Hematopoietic multipotent progenitor cell treated with erythropoietin and hydrocortisone succinate and interleukin-3 and kit ligand, for 15 days (in vitro differentiated cells): ENCODE data around the gene HSPBP1.

Experiments used
- DNase-seq: peaks from one replicate; pipeline ENCODE4 v3.0.0-alpha.2; 2015; ENCODE audit warnings: low spot score

HSPBP1 gene

DNA sequence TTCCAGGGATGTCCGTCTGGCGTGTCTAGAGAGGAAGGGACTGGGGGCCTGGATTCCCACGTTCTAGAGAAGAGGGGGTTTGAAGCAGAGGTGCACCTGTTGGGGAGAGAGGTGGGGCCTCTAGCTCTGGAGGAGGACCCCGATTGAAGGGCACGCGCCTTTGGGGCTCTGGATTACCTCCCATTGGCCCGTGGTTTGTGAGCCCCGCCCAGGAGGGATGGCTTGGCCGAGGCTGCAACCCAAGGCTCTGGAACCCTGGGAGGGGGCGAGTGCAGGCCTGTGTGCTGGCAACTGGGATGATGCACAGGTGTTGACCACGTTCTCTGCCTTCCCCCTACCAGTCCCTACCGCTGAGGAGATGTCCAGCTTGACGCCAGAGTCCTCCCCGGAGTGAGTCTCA lies 25.1 kb upstream of the HSPBP1 start:
- no peak for DNase-seq

DNA sequence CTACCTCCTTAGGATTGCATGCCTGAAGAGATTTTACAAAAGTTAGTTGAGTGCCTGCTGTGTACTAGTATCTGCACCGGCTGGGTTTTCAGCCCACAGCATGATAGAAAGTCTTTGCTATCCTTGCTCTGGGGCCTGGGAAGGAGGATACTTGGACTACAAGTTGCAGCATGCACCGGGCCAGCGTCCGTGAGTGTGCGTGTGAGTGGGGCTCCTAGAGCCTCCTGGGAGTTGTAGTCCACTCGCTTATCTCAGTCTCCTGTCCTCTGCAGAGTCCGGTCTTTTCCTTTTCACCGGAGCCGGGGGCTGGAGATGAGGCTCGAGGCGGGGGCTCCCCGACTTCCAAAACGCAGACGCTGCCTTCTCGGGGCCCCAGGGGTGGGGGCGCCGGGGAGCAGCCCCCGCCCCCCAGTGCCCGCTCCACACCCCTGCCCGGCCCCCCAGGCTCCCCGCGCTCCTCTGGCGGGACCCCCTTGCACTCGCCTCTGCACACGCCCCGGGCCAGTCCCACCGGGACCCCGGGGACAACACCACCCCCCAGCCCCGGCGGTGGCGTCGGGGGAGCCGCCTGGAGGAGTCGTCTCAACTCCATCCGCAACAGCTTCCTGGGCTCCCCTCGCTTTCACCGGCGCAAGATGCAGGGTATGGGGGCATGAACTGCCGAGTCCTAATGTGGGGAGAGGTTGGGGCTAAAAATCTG lies 24.5 kb upstream of the HSPBP1 start:
- peak; percentile 43 for DNase-seq

GRCh38 chr19:55303477-55303876 lies 23.6 kb upstream of the HSPBP1 start:
- no peak for DNase-seq

DNA sequence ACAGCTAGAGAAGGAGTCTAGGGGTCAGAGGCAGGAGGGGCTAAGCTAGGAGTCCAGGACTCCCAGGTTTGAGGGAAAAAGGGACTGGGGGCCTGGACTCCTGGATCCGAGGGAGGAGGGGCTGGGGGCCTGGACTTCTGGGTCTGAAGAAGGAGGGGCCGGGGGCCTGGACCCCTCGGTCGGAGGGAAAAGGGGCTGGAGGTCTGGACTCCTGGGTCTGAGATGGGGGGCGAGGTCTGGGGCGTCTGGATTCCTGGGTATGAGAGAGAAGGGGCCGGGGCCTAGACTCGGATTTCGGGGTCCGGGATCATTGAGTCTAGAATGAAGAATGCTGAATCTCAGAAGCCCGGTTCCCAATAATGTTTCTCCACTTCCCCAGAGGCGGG lies 22.4 kb upstream of the HSPBP1 start:
- DNase-seq = no peak

GRCh38 chr19:55301459-55302317 lies 21.8 kb upstream of the HSPBP1 start:
- peak; percentile 86 for DNase-seq

GRCh38 chr19:55300886-55301458 lies 21.1 kb upstream of the HSPBP1 start:
- no peak for DNase-seq

GRCh38 chr19:55299991-55300390 lies 20.1 kb upstream of the HSPBP1 start:
- no peak for DNase-seq

GRCh38 chr19:55297267-55297666 lies 17.4 kb upstream of the HSPBP1 start:
- no peak for DNase-seq

GRCh38 chr19:55289117-55289796 lies 9.3 kb upstream of the HSPBP1 start:
- DNase-seq = no peak

DNA sequence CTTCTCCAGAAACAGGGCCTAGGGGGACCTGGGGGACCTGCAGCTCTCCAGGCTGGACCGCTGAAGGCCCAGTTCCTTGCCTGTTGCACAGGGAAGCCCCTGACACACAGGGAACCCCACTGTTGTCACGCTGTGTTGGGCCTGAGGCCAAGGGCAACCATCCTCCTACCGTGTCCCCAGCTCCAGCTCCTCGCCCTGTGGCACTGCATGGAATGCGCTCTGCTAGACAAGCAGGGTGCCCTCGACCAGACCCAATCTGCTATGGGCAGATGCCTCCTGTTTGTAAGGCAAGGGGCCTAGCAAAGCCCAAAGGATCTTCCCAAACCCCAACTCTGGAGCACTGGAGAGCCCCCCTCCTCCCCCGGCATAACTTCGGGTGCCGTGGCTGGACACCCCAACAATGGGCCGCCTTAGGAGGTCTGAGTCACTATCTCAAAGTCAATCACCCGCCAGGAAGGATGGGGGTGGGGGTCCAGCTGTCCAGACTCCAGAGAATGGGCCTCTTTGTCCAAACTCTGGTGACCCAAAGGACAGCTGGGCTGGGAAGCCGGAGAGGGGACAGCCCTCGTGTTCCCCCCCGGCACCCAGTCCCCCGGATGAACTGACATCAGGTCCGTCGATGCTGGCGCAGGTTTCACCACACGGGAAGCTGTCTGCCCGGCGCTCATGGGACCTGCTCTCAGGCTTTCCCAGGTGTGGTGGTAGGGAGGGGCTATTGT lies 7.6 kb upstream of the HSPBP1 start:
- DNase-seq = no peak

GRCh38 chr19:55285229-55285890 lies 5.5 kb upstream of the HSPBP1 start:
- no peak for DNase-seq

DNA sequence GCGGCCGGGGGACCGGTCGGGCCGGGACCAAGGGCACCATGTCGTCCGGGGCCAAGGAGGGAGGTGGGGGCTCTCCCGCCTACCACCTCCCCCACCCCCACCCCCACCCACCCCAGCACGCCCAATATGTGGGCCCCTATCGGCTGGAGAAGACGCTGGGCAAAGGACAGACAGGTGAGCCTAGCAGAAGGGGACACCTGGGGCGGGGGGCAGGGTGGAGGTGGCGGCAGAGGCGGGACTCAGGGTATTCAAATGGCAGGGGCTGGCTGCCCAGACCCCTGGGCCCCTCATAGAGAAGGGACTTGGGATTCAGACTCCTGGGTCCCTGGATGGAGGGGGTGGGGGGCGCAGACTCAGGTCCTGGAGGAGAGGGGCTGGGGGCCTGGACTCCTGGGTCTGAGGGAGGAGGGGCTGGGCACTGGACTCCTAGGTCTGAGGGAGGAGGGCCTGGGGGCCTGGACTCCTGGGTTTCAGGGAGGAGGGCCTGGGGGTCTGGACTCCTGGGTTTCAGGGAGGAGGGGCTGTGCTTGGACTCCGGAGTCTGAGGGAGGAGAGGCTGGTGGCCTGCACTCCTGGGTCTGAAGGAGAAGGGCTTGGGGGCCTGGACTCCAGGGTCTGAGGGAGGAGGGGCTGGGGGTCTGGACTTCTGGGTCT lies 4.6 kb upstream of the HSPBP1 start:
- DNase-seq = no peak

DNA sequence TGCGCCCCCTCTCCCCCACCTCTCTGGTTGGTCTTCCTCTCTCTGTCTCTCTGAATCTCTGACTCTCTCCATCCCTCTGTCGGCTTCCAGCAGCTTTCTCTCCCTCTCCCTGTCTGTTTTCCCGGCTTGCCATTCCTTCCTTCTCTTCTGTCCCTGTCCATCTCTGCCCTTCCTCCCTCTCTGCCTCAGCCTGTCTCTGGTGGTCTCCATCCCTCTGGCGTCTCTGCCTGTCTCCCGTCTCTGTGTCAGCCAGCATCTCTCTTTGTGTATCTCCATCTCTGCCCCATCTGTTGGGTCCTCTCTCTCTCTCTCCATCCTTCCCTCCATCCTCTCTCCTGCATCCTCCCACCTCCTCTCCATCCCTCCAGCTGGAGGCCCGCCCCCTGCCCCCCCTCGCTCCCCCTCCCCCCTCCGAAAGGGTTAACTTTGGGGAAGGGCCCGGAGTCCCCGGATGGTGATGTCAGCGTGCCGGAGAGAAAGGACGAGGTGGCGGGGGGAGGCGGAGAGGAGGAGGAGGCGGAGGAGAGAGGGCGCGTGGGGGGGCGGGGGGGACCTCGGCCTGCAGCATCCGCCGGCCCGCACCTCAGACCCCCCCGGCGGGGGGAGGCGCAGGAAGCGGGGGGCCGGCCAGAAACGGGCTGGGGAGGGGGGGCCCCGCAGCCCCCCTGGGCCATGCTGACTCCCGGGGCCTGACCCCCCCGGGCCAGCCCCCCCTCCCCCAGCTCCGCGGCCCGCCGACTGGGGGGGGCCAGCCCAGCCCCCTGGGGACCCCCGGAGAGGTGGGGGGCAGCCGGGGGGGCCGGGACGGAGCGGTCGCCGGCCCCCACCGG lies 3.9 kb upstream of the HSPBP1 start, which contains the start of gene BRSK1:
TSS of gene BRSK1 (plus strand) at position 450 of the 830 bp plus-strand sequence. CDS start 446 bp downstream, outside the sequence.
- DNase-seq = no peak

DNA sequence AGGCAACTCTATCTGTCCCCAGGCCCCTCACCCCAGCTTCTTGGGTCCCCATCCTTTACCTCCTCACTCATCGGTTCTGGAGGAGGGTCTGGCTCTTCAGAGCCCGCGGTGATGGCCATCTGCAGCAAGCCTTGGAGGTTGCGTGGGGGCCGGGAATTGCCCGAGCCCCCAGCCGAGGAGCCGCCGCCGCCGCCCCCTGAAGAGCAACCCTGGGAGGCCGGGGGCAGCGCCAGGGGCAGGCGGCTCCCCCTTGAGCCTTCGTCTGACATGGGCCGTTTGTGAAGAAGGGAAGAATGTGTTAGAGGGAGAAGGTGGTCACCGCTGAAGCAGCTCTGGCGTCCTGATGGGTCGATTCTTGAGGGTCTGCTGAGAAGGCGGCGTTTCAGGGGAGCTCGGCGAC lies 570 bp downstream of the HSPBP1 start:
- DNase-seq = no peak

DNA sequence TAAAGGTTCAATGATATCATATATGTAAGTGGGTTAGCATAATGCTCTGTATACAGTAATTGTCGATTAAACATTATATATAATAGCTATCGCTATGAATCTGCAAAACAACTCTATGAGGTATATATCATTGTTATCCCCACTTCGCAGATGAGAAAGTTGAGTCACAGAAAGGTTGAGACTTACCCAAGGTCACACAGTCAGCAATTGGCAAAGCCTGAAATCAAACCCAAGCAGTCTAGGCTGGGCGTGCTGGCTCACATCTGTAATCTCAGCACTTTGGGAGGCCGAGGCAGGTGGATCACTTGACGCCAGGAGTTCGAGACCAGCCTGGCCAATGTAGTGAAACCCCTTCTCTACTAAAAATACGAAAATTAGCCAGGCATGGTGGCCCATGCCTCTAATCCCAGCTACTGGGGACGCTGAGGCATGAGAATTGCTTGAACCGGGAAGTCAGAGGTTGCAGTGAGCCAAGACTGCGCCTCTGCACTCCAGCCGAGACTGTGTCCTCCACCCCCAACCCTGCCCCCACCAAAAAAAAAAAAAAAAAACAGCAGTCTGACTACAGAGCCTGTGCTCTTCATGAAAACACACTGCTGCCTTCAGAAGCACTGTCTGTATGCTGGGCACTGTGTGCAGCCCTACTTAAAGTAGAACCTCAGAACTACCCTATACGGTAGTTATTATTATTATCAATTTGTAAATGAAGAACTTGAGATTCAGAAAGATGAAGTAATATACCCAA lies 1.3 kb downstream of the HSPBP1 start:
- no peak for DNase-seq

- DNase-seq = no peak
These were observed 2.4 kb downstream of the HSPBP1 start for GRCh38 chr19:55277494-55277893.

GRCh38 chr19:55276720-55277430 lies 3.0 kb downstream of the HSPBP1 start:
- DNase-seq = no peak
